ENCODE measurements around the gene HERC2. TPM values are rescaled to one million over a fixed set of nuclear protein-coding genes. Genes with fewer than 3 reads are reported as not detected.
"Not testable (repeated sequence)": the region's sequence is repeated elsewhere in the genome, so short reads cannot be mapped to it uniquely, and the experiment has no call there.

Gene HERC2
- total RNA-seq, 2 experiments from 2014 or later: 30.2 to 33.7 TPM

DNA sequence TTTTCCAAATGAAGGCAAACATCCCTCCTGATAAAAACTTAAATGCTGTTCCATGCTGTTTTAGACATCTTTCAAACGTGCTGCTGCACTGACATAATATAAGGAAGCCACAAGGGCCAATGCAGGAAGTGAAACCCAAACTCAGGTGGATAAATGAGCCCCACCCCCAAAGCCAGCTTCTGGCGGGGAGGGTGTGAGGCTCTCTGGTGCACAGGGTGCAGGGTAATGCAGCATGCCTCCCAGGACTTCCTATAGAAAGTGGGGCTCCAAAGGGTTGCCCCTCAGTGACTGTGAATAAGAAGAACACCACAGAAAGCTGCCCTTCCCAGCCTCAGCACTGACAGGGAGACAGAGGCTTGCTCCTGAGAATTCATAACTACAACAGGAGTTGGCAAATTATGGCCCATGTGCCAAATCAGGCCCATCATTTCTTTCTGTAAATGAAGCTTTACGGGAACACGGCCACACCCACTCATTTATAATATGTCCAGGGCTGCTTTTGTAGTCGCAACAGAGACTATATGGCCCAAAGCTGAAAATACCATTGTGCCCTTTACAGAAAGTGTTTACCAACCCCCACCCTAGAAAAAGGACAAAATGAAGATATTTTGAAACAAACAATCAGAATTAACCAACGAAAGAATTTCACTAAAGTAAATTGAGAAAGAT lies 185.6 kb downstream of the HERC2 start:
- H3K27me3 Mint-ChIP-seq, H3K9me3 Mint-ChIP-seq, H3K4me3 Mint-ChIP-seq: not testable (repeated sequence)
- ChIA-PET CTCF (interaction anchor here (3.4 kb wide), 1 partner anchor 10 kb away, joined by 23 read pairs; no protein-coding TSS in a partner anchor), POLR2A (interaction anchor here (1.1 to 1.4 kb wide), 2 partner anchors 11 to 38 kb away, joined by 3 to 4 read pairs; no protein-coding TSS in a partner anchor)
- DNase-seq: peak; percentile 65
- Mint-ChIP-seq H3K4me1 (peaks cover 45% of the 10 kb centered on the region), H3K36me3 (ENCODE audit: low read depth) (peaks cover 46% of the 10 kb centered on the region), H3K27ac (peak overlapping the region; percentile 55)

DNA sequence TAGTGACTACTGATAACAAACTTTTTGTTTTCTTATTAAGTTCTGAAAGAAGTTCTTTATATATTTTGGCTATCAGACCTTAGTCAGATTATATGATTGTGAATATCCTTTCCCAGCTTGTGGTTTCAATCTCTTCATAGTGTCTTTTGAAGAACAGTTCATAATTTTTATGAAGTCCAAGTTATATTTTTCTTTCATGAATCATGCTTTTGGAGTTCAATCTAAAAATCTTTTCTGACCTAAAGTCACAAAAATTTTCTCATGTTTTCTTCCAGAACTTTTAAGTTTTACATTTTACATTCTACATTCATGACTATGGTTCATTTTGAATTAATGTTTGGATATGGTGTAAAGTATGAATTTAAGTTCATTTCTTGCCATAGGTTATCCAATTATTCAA lies 188.7 kb downstream of the HERC2 start:
- Mint-ChIP-seq H3K27ac (no peak overlapping the region), H3K27me3 (no peaks in the 10 kb centered on the region), H3K9me3 (no peaks in the 10 kb centered on the region), H3K4me3 (no peak overlapping the region), H3K4me1 (peaks cover 40% of the 10 kb centered on the region), H3K36me3 (ENCODE audit: low read depth) (peaks cover 31% of the 10 kb centered on the region)
- DNase-seq: no peak
- CTCF ChIA-PET: no interaction called here
- POLR2A ChIA-PET: no interaction called here

DNA sequence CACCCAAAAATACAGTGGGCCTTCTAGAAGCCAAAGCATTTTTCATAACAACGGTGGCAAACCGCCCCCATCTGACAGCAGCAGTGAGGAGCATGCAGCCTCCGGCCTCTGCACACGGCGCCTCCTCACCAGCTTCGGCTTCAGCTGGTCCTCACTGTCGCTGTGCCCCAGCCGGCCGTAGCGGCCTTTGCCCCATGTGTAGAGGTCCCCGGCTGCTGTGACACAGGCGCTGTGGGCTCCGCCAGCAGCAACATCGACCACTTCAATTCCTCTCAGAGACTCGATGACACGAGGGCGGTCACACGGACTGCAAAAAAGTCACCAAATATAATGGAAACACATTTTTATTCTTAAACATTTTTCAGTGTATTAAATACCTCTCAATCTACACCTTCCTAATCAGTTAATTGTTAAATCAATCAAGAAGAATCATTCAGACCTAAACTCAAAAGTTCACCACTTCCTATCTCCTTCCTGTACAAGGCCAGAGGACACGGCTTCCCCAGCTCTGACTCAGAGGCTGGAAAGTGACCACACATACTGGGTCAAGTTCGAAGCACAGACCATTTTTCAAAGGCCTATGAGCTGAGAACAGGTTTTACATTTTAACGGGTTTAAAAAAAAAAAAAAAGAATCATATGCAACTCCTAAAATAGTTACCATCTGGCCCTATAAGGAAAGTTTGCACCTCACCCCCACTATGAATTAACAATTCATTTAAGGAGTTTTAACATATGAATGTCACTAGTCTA lies 189.3 kb downstream of the HERC2 start:
- peaks cover 27% of the 10 kb centered on the region for H3K36me3 Mint-ChIP-seq (ENCODE audit: low read depth)
- no peaks in the 10 kb centered on the region for H3K9me3 Mint-ChIP-seq
- no peak for DNase-seq
- POLR2A ChIA-PET: no interaction called here
- no peak overlapping the region for H3K4me3 Mint-ChIP-seq
- no peak overlapping the region for H3K27ac Mint-ChIP-seq
- H3K4me1 Mint-ChIP-seq: peaks cover 36% of the 10 kb centered on the region
- no peaks in the 10 kb centered on the region for H3K27me3 Mint-ChIP-seq
- CTCF ChIA-PET: no interaction called here

DNA sequence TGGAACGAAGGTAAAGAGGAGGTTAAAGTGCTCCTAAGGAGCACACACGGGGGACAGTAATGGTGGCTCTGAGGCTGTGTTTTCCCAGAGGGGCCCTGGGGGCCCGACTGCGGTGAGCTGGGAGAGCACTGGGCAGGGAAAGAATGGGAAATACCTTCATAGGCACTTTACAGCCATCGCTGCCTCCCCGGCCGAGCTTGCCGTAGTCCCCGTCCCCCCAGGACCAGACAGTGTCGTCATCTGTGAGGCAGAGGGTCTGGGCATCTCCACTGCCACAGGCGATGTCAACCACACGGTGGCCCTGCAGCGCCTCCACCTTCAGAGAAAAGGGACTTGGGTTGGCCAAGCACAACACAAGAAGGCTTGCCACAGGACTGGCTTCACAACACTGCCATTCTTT lies 190.0 kb downstream of the HERC2 start:
- Mint-ChIP-seq H3K36me3 (ENCODE audit: low read depth) (peaks cover 25% of the 10 kb centered on the region), H3K9me3 (no peaks in the 10 kb centered on the region), H3K27ac (no peak overlapping the region), H3K27me3 (no peaks in the 10 kb centered on the region), H3K4me3 (no peak overlapping the region), H3K4me1 (peaks cover 28% of the 10 kb centered on the region)
- ChIA-PET CTCF (no interaction called here), POLR2A (interaction anchor here (0.6 kb wide), 1 partner anchor 17 kb away, joined by 3 read pairs; no protein-coding TSS in a partner anchor)
- DNase-seq: no peak

DNA sequence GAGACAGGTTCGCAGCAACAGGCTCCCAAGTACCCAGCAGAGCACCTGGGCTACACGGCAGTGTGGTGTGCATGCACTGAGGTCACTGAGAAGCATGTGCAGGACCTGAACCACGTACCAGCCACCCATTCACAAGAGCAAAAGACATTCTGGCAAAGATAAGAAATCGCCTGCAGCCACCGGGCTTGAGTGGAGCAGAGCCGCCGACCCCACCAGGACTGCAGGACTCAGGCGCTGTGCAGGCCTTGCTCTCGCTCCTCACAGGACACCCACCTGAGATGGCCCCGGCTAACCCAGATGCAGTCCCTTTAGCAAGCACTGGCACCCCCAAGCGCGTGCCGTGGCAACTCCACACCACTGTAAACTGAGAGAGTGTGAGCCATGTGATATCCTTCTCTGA lies 190.6 kb downstream of the HERC2 start:
- no peak overlapping the region for H3K4me3 Mint-ChIP-seq
- H3K27me3 Mint-ChIP-seq: no peaks in the 10 kb centered on the region
- no peak overlapping the region for H3K27ac Mint-ChIP-seq
- H3K36me3 Mint-ChIP-seq (ENCODE audit: low read depth): peaks cover 21% of the 10 kb centered on the region
- no peaks in the 10 kb centered on the region for H3K9me3 Mint-ChIP-seq
- ChIA-PET CTCF (no interaction called here), POLR2A (interaction anchor here (0.6 kb wide), 1 partner anchor 18 kb away, joined by 3 read pairs; no protein-coding TSS in a partner anchor)
- peaks cover 23% of the 10 kb centered on the region for H3K4me1 Mint-ChIP-seq
- no peak for DNase-seq

DNA sequence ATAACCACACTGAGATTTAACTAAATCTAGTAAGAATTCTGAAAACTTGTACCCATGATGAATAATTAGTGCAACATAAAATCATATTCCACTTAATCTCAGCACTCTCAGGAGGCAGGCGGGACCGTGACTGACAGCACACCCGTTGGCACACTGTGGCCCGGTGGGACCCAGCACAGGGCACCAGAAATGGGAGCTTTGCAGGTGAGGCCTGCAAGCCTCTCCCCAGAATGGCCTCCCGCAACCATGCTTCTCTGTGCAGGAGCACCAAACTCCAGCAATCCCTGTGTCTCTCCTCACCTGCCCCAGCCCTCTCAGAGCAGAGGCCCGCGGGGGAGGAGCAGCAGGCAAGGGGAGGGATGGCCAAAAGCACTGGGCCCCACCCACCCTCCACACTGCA lies 191.3 kb downstream of the HERC2 start:
- no peak for DNase-seq
- no peak overlapping the region for H3K27ac Mint-ChIP-seq
- no peaks in the 10 kb centered on the region for H3K27me3 Mint-ChIP-seq
- POLR2A ChIA-PET: no interaction called here
- H3K4me1 Mint-ChIP-seq: peaks cover 15% of the 10 kb centered on the region
- H3K36me3 Mint-ChIP-seq (ENCODE audit: low read depth): peaks cover 21% of the 10 kb centered on the region
- H3K4me3 Mint-ChIP-seq: no peak overlapping the region
- no peaks in the 10 kb centered on the region for H3K9me3 Mint-ChIP-seq
- CTCF ChIA-PET: no interaction called here

DNA sequence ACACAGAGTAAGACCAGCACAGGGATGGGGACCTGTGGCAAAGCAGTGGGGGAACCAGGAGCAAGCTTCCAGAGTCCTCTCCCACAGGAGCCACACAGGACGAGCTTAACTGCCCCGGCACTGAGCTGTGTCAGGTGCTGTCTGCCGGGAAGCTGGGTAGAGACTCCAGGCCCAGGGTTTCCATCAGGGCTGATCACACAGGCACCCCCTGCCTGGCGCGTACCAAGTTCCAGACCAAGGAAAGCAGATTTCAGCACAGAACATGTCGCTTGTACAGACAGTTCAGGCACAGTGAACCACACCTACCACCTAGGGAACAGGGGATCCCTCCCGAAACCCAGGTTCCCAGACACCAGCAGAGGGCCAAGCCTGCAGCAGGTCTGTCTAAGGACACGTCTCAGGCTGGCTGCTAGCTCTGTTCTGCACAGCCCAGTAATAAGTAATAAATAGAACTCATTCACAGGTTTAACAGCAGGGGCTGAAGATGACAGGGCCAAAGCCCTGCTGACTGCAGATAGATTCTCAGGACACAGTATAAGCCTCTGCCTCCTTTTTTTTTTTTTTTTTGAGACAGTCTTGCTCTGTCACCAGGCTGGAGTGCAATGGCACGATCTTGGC lies 192.6 kb downstream of the HERC2 start:
- CTCF ChIA-PET: no interaction called here
- POLR2A ChIA-PET: no interaction called here
- Mint-ChIP-seq H3K4me3 (no peak overlapping the region), H3K4me1 (peaks cover 7% of the 10 kb centered on the region), H3K9me3 (no peaks in the 10 kb centered on the region), H3K36me3 (ENCODE audit: low read depth) (peaks cover 12% of the 10 kb centered on the region), H3K27me3 (no peaks in the 10 kb centered on the region), H3K27ac (no peak overlapping the region)
- DNase-seq: no peak

DNA sequence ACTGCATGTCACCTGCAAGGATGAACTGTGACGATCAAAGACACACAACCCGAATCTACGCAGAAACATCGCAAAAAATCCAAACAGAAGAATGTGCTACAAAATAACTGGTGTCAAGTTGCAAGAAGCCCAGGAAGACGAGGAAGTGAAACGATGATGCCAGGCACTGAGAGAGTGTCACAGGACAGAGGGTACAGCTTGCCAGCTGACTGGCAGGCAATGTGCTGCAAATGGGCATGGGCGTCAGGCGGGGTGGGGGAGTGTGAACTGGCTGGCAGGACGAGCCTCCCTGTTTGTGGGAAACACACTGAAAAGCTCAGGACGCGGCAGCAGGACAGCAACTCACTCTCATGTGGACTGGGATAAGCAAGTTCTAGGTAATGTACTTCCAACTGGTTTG lies 193.9 kb downstream of the HERC2 start:
- no peak overlapping the region for H3K4me3 Mint-ChIP-seq
- POLR2A ChIA-PET: no interaction called here
- H3K27me3 Mint-ChIP-seq: no peaks in the 10 kb centered on the region
- peaks cover 6% of the 10 kb centered on the region for H3K4me1 Mint-ChIP-seq
- H3K9me3 Mint-ChIP-seq: no peaks in the 10 kb centered on the region
- no peak overlapping the region for H3K27ac Mint-ChIP-seq
- DNase-seq: no peak
- CTCF ChIA-PET: no interaction called here
- peaks cover 25% of the 10 kb centered on the region for H3K36me3 Mint-ChIP-seq (ENCODE audit: low read depth)

DNA sequence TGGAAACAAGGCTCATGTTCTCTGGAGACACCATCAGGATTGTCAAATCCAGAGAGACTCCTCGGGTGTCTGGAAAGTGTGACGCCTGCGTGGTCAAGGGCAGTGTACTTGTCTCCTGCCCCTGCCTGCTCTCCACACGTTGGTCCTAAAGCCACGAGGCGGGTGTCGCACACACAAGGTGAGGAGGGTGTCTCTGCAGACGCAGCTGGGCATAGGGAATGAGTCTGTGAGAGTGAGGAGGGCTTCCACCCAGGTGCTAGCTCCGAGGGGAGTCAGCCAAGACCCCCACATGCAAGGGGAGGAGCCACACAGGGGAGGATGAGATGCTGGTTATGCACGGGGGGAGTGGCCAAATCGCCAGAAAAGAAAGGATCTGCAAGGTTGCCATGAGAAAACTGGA lies 194.9 kb downstream of the HERC2 start:
- peaks cover 21% of the 10 kb centered on the region for H3K36me3 Mint-ChIP-seq (ENCODE audit: low read depth)
- no peak for DNase-seq
- peaks cover 3% of the 10 kb centered on the region for H3K4me1 Mint-ChIP-seq
- no peak overlapping the region for H3K27ac Mint-ChIP-seq
- H3K27me3 Mint-ChIP-seq: no peaks in the 10 kb centered on the region
- H3K9me3 Mint-ChIP-seq: no peaks in the 10 kb centered on the region
- POLR2A ChIA-PET: no interaction called here
- H3K4me3 Mint-ChIP-seq: no peak overlapping the region
- CTCF ChIA-PET: interaction anchor here (0.5 to 2.5 kb wide), 7 partner anchors 9 to 79 kb away, joined by 3 to 23 read pairs (median 6); no protein-coding TSS in a partner anchor

DNA sequence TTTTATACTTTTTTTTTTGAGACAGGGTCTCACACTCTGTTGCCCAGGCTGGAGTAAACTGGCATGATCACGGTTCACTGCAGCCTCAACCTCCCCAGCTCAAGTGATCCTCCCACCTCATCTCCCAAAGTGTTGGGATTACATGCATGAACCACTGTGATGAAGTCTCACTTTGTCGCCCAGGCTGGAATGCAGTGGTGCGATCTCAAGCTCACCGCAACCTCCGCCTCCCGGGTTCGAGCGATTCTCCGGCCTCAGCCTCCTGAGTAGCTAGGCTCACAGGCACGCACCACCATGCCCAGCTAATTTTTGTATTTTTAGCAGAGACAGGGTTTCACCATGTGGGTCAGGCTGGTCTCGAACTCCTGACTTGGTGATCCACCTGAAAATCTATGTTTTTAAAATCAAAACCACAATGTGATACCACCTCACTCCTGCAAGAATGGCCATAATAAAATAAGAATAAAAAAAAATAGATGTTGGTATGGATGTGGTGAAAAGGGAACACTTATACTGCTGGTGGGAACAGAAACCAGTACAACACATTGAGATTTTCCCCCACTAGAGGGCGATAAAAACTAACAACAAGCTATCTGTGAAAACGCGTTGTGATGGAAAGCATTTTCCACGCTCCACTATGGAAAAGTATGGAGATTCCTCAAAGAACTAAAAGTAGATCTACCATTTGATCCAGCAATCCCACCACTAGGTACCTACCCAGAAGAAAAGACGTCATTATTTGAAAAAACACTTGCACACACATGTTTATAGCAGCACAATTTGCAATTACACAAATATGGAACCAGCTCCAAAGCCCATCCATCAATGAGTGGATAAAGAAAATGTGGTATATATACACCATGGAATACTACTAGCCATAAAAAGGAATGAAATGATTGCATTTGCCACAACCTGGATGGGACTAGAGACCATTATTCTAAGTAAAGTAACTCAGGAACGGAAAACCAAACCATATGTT lies 196.0 kb downstream of the HERC2 start:
- DNase-seq: no peak
- POLR2A ChIA-PET: interaction anchor here (1.0 to 1.8 kb wide), 2 partner anchors 10 to 12 kb away, joined by 4 read pairs; no protein-coding TSS in a partner anchor
- peaks cover 17% of the 10 kb centered on the region for H3K36me3 Mint-ChIP-seq (ENCODE audit: low read depth)
- no peak overlapping the region for H3K4me3 Mint-ChIP-seq
- CTCF ChIA-PET: interaction anchor here (0.6 to 2.5 kb wide), 16 partner anchors 9 to 83 kb away, joined by 3 to 23 read pairs (median 4); no protein-coding TSS in a partner anchor
- H3K27me3 Mint-ChIP-seq: no peaks in the 10 kb centered on the region
- H3K9me3 Mint-ChIP-seq: no peaks in the 10 kb centered on the region
- peaks cover 7% of the 10 kb centered on the region for H3K4me1 Mint-ChIP-seq
- H3K27ac Mint-ChIP-seq: no peak overlapping the region

DNA sequence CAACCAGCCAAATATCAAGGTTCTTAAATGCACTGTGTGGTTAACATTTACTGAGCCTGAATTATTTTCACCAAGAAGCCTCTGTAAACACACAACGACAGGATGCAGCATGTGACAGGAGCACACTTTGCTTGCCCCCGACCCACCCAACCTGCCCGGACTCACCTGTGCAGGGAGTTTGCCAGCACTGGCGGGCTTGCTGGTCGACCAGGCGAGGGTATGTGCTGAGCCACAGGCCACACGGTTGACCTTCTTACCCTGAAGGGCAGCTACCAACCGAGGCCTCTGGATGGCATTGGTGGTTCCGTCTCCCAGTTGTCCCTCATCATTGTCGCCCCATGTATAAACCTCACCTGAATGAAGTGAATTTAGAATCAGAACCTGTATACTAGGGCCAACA lies 197.1 kb downstream of the HERC2 start:
- peaks cover 7% of the 10 kb centered on the region for H3K4me1 Mint-ChIP-seq
- H3K27me3 Mint-ChIP-seq: no peaks in the 10 kb centered on the region
- ChIA-PET CTCF (no interaction called here), POLR2A (interaction anchor here (1.8 kb wide), 1 partner anchor 12 kb away, joined by 4 read pairs; no protein-coding TSS in a partner anchor)
- DNase-seq: no peak
- H3K27ac Mint-ChIP-seq: no peak overlapping the region
- no peaks in the 10 kb centered on the region for H3K9me3 Mint-ChIP-seq
- H3K36me3 Mint-ChIP-seq (ENCODE audit: low read depth): peaks cover 17% of the 10 kb centered on the region
- H3K4me3 Mint-ChIP-seq: no peak overlapping the region

DNA sequence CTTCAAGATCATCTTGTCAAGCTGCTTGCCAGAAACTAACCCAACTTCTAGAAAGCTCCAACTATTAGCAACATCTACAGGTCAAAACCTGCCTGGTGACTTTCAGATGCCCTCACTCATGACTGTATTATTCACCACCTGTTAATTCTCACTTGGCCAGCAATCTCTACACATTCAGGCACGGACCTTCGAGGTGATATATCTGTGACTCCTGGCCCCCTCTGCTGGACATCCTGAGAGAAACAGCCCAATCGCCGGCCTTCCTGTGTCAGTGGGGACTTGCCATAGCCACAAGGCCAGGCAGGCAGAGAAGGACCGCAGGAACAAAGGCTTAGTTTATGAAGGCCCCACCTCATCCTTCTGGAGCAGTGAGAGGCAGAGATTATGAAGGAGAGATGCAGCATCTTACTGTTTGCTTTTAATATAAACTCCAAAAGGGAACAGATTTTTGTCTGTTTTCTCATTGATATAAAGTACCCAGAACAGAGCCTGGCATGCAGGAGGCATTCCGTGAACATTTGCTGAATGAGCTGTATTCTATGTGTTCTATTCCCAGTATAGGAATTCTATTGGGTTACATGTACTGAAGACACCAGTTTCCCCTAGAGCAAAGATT lies 198.5 kb downstream of the HERC2 start:
- peak; percentile 58 for DNase-seq
- Mint-ChIP-seq H3K27ac (no peak overlapping the region), H3K4me1 (peaks cover 7% of the 10 kb centered on the region), H3K27me3 (no peaks in the 10 kb centered on the region), H3K36me3 (ENCODE audit: low read depth) (peaks cover 17% of the 10 kb centered on the region), H3K4me3 (no peak overlapping the region), H3K9me3 (no peaks in the 10 kb centered on the region)
- CTCF ChIA-PET: interaction anchor here (0.8 to 1.2 kb wide), 3 partner anchors 13 to 33 kb away, joined by 3 to 5 read pairs (median 3); no protein-coding TSS in a partner anchor
- POLR2A ChIA-PET: no interaction called here
